NCI-H187 treated with DMSO at 0.1 percent for 48 hours (cell line): ENCODE measurements around the gene NCAPD3.
"Not testable (repeated sequence)": the region's sequence is repeated elsewhere in the genome, so short reads cannot be mapped to it uniquely, and the experiment has no call there.

Experiments used
- DNase-seq: peaks from one replicate; lab custom pipeline; 2025; lab: John Stamatoyannopoulos, UW

NCAPD3 gene, protein sequence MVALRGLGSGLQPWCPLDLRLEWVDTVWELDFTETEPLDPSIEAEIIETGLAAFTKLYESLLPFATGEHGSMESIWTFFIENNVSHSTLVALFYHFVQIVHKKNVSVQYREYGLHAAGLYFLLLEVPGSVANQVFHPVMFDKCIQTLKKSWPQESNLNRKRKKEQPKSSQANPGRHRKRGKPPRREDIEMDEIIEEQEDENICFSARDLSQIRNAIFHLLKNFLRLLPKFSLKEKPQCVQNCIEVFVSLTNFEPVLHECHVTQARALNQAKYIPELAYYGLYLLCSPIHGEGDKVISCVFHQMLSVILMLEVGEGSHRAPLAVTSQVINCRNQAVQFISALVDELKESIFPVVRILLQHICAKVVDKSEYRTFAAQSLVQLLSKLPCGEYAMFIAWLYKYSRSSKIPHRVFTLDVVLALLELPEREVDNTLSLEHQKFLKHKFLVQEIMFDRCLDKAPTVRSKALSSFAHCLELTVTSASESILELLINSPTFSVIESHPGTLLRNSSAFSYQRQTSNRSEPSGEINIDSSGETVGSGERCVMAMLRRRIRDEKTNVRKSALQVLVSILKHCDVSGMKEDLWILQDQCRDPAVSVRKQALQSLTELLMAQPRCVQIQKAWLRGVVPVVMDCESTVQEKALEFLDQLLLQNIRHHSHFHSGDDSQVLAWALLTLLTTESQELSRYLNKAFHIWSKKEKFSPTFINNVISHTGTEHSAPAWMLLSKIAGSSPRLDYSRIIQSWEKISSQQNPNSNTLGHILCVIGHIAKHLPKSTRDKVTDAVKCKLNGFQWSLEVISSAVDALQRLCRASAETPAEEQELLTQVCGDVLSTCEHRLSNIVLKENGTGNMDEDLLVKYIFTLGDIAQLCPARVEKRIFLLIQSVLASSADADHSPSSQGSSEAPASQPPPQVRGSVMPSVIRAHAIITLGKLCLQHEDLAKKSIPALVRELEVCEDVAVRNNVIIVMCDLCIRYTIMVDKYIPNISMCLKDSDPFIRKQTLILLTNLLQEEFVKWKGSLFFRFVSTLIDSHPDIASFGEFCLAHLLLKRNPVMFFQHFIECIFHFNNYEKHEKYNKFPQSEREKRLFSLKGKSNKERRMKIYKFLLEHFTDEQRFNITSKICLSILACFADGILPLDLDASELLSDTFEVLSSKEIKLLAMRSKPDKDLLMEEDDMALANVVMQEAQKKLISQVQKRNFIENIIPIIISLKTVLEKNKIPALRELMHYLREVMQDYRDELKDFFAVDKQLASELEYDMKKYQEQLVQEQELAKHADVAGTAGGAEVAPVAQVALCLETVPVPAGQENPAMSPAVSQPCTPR (N-terminal part only)

DNA sequence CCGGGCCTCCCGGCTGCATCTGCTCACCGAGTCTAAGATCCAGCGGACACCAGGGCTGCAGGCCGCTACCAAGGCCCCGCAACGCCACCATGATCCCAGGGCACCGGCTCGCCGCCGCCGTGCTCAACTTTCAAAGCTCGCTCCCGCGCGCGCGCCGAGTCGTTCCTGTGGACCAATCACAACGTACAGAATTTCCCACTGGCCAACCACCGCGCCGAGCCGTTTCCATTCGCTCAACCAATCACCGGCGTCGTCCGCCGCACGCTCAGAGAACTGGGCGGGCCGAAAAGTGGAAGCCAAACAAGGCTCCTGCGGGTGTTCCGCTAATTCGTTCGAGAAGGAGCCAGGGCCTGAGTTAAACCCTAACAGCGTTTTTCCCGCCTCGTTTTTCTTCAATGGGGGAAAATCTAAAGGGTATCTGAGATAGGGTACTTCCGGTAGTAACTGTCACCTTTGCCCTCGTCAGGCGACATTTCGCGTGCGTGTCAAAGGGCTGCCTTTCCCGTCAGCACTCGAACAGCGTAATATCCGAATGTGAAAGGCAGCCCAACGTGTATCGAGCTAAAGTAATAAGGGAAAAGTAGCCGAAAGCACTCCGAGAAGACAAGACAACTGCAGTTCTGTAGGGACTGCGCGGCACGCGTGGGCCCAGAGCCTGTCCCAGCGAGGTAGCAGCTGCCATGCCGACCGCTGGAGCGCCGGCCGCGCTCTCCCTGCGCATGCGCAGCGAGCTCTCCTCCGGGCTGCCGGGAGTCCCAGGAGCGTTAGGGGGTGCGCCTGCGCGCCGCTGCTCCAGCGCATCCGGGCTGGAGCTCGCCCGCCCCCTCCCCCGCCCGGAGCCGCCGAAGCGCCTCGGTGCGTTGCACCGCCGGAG, at the start of gene NCAPD3, which contains the start of gene VPS26B:
Gene NCAPD3, minus strand, starts transcription at position 132 of the 874 bp plus-strand sequence. Its CDS starts 41 bp downstream, at position 91.
Gene VPS26B, plus strand, starts transcription at position 836 of the 874 bp plus-strand sequence. CDS start 452 bp downstream, outside the sequence.
- DNase-seq = peak; percentile 77

DNA sequence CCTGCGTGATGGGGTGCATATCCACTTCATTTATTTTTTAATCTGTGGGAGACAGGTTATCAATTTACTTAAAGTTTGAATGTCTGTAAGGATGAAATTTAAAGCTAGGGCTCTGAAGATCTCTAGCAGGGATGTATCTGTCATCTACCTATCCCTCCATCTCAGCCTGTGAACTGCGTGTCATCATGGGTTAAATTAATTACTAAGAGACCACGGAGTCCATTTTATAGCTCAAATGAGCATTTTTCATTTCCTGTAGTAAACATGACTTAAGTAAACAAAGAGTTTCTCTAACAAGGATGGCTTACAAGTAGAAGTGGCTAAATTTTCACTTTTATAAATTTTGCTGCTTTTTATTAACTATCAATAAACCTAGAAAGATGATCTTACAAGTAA, 49.5 kb upstream of the NCAPD3 start:
- no peak for DNase-seq

DNA sequence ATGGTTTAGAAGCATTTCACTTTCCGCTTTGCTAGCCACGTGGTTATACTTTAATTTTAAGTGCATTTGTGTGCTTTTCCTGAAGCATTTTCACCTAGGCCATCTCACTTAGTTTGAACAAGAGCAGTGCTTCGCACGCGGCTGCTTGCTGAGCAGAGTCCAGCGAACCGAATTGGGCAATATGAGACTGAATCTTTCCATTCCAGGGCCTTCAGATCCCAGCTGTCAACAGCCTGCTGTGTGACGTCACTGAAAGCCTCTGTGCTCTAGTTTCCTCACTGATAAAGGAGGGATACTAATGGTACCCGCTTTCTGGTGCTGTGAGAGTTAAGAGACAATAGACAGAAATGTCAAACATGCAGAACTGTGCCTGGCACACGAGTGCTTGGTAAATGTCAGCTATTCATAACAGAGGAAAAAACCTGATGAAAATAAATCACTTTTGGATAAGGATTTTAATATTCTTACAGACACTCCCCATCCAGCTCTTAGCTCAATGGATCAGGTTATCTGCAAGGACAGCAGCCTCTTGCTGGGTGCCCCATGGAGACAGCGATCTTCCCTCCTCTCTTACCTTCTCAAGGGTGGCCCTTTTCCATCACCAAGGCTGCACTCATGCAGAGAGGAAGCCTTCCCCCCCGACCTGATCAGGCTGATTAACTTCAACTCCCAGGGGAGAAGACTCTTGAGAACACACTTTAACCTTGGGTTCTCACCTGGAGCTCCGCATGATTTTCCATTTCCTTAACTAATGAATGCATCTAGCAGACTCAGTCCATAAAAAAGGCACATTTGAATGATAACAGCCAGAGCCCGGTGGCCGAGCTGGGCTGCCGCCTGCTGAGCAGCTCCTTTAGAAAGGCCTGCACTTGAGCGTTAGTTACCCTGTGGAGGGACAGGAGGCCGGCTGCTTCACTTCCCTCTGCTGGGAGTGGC, 48.9 kb upstream of the NCAPD3 start:
- peak; percentile 71 for DNase-seq

DNA sequence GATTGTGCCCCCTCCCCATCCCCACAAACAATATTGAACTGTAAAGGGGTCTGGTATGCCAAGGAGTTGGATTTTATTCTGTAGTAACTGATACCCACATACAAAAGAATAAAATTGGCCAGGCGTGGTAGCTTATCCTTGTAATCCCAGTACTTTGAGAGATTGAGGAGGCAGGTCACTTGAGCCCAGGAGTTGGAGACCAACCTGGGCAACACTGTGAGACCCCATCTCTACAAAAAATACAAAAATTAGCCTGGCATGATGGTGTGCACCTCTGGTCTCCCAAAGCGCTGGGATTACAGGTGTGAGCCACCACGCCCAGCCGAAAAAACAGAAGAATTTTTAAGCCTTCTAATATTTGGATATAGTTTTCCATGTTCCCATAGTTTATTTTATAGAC, 48.2 kb upstream of the NCAPD3 start:
- DNase-seq = no peak

DNA sequence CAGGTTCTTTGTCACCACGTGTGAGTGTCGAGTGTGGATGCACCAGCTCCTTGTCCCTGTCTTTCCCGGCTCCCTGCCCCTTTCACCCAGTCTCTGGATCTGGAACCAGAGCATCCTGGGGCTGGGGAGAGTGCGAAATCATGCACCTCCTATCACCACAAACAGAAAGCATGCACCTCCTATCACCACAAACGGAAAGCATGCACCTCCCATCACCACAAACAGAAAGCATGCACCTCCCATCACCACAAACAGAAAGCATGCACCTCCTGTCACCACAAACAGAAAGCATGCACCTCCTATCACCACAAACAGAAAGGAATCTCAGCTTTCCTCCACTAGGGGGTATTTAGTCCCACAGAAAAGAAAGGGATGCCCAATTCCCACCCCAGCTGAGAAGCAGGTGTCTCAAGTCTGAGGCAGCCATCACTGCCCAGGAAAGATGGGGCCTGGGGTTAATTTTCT, 46.5 kb upstream of the NCAPD3 start:
- DNase-seq = no peak

DNA sequence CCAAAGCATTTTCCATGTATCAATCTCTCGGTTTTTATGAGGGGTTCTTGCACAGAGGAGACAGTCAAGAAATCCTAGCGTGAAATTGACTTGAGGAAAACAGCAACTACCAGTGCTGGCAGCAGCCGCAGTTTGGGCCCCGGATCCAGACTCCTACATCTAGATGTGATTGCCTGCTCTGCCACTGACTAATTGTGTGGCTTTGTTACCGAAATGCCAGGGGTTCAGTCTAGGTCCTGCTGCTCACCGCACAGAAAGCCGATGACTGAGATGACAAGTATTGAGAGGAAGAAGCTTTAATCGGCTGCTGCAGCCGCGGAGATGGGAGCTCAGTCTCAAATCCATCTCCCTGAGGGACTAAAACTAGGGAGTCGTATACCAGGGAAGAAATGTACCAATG, 44.2 kb upstream of the NCAPD3 start:
- no peak for DNase-seq

DNA sequence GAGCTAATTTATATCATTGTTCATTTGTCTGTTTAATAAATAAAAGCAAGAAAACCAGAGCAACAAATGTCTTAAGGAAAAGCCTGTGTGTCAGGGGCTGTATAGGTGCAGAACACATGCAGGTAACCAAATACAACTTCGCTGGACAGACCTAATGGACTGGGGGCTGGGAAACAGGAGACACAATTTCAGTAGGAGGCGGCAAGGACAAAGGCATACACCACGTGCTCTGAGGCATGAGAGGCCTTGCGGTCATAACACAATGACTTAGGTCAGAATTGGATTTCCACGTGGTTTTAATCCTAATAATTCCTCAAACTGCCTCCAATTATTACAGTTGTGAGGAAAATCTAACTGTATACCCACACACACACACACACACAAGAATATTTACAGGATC, 43.7 kb upstream of the NCAPD3 start:
- no peak for DNase-seq

DNA sequence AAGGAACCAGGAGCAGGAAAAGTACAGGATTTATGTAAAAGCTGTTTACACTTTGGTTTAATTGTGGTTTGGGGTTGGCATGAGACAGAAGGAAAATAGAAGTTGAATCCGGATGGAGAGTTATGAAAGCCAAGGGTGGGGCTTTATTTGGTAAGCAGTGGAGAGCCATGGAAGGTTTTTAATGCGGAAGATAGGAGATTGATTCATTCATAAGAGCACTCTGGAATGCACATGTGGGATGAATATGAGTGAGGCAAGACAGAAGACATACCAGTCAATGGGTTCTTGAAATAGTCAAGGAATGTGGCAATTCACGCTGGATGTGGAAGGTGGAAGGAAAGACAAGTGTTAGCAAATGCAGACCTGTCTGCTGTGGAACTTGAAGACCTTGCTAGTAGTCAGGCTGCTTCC, 43.1 kb upstream of the NCAPD3 start:
- DNase-seq = no peak

DNA sequence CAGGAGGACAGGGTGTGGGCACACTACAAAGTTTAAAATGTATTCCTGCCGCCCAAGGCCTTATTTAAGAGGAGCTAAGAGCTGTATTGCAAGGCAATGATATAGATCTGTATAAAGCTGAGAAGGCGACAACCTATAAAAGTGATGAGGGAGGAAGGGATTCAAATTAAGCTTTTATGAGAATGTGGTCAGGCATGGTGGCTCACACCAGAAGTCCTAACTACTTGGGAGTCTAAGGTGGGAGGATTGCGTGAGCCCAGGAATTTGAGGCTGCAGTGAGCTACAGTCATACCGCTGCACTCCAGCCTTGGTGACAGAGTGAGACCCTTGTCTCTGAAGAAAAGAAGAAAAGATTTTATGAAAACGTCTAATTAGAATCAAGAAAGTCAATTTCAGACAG, 42.7 kb upstream of the NCAPD3 start:
- DNase-seq = no peak

DNA sequence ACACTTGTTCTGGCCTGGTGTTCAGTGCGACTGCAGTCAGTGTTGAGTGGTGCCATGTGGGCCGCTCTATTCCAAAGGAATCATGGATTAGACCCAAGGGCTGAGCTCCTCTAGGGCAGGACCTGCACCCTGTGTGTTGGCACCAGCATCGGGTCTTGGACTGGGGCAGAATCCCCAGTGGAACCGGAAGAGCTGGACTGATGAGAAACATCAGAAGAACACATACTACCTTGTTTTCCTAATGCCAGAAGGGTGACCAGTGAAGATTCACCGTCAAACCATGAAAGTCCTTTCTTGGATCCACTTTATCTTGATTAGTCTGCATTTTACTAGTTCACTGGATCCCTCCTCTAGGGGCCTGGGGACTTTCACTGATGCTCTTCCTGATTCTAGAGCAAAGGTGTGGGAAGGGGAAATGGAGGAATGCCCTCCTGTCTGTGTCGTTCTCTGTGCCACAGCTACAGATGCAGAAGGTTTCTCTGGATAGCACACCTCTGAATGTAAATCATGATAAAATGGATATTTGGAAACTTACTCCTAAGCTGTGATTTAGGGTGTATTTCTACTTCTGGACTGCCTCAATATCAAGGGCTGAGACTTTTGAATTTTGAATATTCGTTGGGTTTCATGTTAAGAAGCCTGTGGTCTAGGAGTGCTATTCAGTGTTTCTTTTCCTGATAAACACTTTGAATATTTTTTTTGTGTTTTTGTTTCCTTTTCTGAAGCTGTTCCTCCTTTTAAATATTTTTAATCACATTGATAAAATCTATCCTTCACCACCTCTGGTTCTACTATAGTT, 41.4 kb upstream of the NCAPD3 start:
- no peak for DNase-seq

DNA sequence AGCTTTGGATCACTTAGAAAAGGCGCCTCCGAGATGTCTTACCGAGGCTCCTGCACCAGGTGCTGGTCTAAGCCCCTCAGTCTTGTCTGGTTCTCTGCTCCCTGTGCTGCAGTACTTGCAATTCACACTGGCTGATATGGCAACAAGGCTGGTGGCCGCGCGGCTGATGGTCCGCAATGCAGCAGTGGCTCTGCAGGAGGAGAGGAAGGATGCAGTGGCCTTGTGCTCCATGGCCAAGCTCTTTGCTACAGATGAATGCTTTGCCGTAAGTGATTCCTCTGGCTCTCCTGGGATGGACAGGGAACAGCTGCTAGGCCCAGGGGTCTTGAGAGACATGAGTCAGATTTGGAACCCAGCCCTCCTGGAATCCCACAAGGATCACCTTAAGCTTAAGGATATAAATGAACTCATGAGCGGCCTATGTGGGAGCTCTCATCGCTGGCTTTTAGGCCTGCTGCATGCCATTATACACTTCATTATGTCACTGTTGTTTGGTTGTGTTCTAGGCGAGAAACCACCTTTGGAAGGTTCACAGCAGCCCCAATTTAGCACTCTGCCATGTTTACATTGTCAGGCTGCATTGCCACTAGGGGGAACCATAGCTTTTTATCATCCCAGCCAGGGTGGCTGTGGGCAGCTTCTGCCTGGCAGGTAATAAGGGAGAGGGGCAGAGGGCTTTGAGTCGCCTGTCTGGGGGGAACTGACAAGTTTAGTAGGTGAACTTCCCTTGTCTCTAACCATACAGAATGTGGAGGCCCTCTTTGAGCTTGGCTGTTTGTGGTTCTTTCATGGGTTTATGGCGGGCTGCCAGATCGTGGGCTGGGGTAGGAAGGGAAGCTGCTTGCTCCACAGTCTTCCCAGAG, 38.1 kb upstream of the NCAPD3 start:
- DNase-seq = no peak

DNA sequence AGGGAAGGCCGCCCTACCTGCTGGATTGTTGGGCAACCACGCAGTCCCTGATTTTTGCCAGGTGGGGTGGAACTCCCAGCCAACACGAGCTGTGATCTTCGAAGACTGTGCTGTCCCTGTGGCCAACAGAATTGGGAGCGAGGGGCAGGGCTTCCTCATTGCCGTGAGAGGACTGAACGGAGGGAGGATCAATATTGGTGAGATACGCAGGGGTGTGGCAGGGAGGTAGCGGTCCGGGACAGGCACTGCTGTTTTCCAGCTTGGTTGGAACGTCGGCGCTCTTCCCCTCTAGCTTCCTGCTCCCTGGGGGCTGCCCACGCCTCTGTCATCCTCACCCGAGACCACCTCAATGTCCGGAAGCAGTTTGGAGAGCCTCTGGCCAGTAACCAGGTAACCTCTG, 37.2 kb upstream of the NCAPD3 start:
- no peak for DNase-seq

DNA sequence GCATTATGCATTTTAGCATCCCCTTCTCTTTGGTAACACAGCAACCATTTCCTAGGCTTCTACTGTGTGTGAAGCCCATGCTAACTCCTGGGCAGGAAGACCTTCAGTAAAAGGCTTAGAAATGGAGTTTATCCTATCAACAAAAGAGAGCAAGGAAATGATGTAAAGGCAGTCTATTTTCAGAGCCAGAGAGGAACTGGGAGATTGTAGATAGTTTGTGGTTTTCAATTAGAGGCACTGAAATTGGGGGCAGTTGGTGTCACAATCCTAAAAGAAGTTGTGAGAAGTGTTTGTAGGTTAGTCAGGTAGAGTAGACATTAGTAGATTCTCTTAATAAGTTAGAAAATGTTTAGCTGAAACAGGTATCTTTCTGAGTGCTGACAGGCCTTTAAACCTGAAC, 36.7 kb upstream of the NCAPD3 start:
- no peak for DNase-seq

DNA sequence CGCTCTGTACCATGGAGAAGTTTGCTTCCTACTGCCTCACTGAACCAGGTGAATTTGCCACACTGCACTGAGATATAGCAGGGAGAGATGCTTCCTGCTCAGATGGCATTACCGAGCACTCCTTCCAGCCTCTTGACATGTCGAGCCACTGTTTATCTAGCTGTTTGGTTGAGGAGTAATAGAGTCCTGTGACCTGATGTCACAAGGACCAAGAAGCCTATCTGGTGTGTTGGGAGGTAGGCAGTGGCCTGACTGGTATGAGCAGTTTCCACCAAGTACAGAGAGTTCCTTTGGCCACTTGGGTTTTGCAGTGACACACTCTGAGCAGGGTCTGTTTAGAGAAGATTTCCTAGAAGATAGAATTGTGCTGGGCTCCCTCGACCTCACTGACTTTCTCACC, 34.8 kb upstream of the NCAPD3 start:
- DNase-seq = no peak

DNA sequence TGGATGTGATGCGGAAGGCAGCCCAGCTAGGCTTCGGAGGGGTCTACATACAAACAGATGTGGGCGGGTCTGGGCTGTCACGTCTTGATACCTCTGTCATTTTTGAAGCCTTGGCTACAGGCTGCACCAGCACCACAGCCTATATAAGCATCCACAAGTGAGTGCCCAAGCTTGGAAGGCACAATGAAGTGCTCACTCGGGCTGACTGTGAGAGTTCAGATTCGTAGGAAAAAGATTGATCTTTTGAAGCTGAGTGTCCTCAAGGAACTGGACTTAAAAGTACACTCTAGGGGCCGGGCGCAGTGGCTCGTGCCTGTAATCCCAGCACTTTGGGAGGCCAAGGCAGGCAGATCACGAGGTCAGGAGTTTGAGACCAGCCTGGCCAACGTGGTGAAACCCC, 33.3 kb upstream of the NCAPD3 start:
- DNase-seq = no peak

DNA sequence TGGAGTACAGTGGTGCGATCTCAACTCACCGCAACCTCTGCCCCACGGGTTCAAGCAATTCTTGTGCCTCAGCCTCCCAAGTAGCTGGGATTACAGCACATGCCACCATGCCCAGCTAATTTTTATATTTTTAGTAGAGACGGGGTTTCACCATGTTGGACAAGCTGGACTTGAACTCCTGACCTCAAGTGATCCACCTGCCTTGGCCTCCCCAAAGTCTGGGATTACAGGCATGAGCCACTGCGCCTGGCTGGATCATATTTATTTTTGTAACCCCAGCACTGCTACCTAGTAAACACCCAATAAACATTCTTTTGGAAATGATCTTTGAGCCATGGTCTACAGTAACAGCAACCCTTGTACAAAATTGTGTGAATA, 31.4 kb upstream of the NCAPD3 start:
- DNase-seq = not testable (repeated sequence)

DNA sequence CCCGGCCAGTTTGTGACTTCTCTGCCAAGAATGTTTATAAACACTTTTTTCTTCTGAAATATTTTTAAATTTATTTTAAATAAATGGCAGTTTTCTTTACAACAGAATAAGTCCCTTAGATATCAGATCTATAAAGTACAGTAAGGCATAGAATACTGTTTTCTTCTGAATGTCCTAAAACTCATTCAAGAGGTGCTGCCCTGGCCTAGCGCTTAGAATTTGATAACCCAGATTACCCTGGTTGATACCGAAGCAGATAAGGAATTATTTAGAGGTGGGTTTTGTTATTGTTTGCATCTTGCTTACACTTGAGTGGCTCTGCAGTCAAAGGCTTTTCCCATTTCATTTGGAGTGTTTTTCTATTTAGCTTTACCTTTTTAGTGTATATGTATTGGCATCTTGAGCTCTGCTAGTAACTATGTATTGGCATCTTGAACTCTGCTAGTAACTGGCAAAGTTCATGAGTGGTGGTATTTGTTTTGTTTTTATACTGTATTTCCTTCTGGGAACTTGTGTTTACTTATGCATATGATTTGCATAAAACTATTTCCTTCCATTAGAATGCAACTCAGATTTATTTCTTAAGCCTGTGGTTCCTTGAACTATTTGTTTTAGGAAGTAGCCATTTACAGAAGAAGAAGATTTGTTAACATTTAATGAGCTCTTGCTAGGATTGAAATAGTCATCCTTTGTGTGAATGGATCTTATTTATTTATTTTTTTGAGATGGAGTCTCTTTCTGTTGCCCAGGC, 30.8 kb upstream of the NCAPD3 start:
- DNase-seq = no peak
